IMR-90 (cell line): ENCODE results near the gene NSD2. TPM values are rescaled to one million over a fixed set of nuclear protein-coding genes. Genes with fewer than 3 reads are reported as not detected.

Experiments
- ATAC-seq: fragments of 200-7000 bp; cut with Tn5 transposase; 2 replicates; pipeline ENCODE4 v1.9.1; 2020; ENCODE audit warnings: low read depth, mild to moderate bottlenecking, moderate library complexity
- BruUV-seq: library from RNA; stranded (reverse); fragments of 400-500 nt; replicated peaks from 2 replicates; lab custom pipeline; 2021; lab: Mats Ljungman, UMichigan
- CTCF ChIA-PET: fragments of 300-600 bp; formaldehyde crosslinking; extraction: SDS; loops from one replicate; lab custom pipeline; 2021; ENCODE audit warnings: antibody characterized with exemption; lab: Yijun Ruan, JAX
- POLR2A ChIA-PET: fragments of 300-600 bp; sonication (Branson Sonifier 250); formaldehyde crosslinking; loops from one replicate; lab custom pipeline; 2022; ENCODE audit warnings: antibody characterized with exemption; ENCODE audit not compliant: unreplicated experiment; lab: Charles Lee
- DNase-seq: peaks from one replicate; pipeline ENCODE4 v3.0.0; 2013
- H2AFZ ChIP-seq: replicated peaks from 2 replicates; pipeline ENCODE3; 2013; ENCODE audit warnings: low read length, mild to moderate bottlenecking; ENCODE audit not compliant: poor library complexity
- H2AK5ac ChIP-seq: 2 replicates; pipeline ENCODE4 v1.6.1; 2013; ENCODE audit warnings: low read depth, low read length, inconsistent platforms
- H2AK9ac ChIP-seq: replicated peaks from 2 replicates; pipeline ENCODE3; 2013; ENCODE audit warnings: mild to moderate bottlenecking, low read depth, low read length, moderate library complexity; ENCODE audit not compliant: poor library complexity
- H2BK120ac ChIP-seq: 2 replicates; pipeline ENCODE4 v1.6.1; 2013; ENCODE audit warnings: low read depth, low read length, inconsistent platforms
- H2BK15ac ChIP-seq: 3 replicates; pipeline ENCODE4 v1.6.1; 2013; ENCODE audit warnings: low read depth, low read length, inconsistent platforms
- H2BK20ac ChIP-seq: 2 replicates; pipeline ENCODE4 v1.6.1; 2013; ENCODE audit warnings: low read depth, mild to moderate bottlenecking, inconsistent platforms, low read length, moderate library complexity
- H2BK5ac ChIP-seq: 2 replicates; pipeline ENCODE4 v1.6.1; 2013; ENCODE audit warnings: mild to moderate bottlenecking, low read depth, low read length, inconsistent platforms; ENCODE audit not compliant: poor library complexity, severe bottlenecking
- H3K14ac ChIP-seq: replicated peaks from 2 replicates; pipeline ENCODE4 v1.6.1; 2013; ENCODE audit warnings: low read depth, low read length, inconsistent platforms
- H3K18ac ChIP-seq: 2 replicates; pipeline ENCODE4 v1.6.1; 2013; ENCODE audit warnings: low read depth, low read length, control low read depth
- H3K23ac ChIP-seq: 2 replicates; pipeline ENCODE4 v1.6.1; 2013; ENCODE audit warnings: low read depth, low read length, inconsistent platforms
- H3K27ac ChIP-seq: 2 replicates; pipeline ENCODE4 v1.5.1; 2013; ENCODE audit warnings: mild to moderate bottlenecking, control low read depth, low read length; ENCODE audit not compliant: insufficient read depth
- H3K27me3 ChIP-seq: 2 replicates; pipeline ENCODE4 v1.6.1; 2013; ENCODE audit warnings: low read length; ENCODE audit not compliant: control insufficient read depth, insufficient read depth
- H3K36me3 ChIP-seq: 2 replicates; pipeline ENCODE4 v1.6.1; 2013; ENCODE audit warnings: low read length, mixed read lengths; ENCODE audit not compliant: control insufficient read depth, insufficient read depth
- H3K4ac ChIP-seq: 2 replicates; pipeline ENCODE4 v1.6.1; 2013; ENCODE audit warnings: low read depth, low read length, inconsistent platforms
- H3K4me1 ChIP-seq: 2 replicates; pipeline ENCODE4 v1.6.1; 2013; ENCODE audit warnings: low read length, mixed read lengths; ENCODE audit not compliant: control insufficient read depth, insufficient read depth
- H3K4me2 ChIP-seq: 2 replicates; pipeline ENCODE4 v1.6.1; 2013; ENCODE audit warnings: low read depth, mild to moderate bottlenecking, control low read depth, low read length, moderate library complexity
- H3K4me3 ChIP-seq: 2 replicates; pipeline ENCODE4 v1.5.1; 2013; ENCODE audit warnings: low read depth, mild to moderate bottlenecking, control low read depth, low read length, moderate library complexity; ENCODE audit not compliant: insufficient read depth
- H3K56ac ChIP-seq: 2 replicates; pipeline ENCODE4 v1.6.1; 2013; ENCODE audit warnings: low read length, inconsistent platforms; ENCODE audit not compliant: insufficient read depth; ENCODE audit errors: extremely low read depth
- H3K79me1 ChIP-seq, 2 experiments: 2 replicates each; pipeline ENCODE4 v1.6.1; 2013; ENCODE audit warnings: low read length in 2 of 2, inconsistent platforms in 1 of 2, low read depth in 1 of 2
- H3K9ac ChIP-seq: 2 replicates; pipeline ENCODE4 v1.6.1; 2013; ENCODE audit warnings: low read depth, low read length, control low read depth
- H3K9me1 ChIP-seq: 2 replicates; pipeline ENCODE4 v1.6.1; 2013; ENCODE audit warnings: low read length, inconsistent platforms; ENCODE audit not compliant: insufficient read depth
- H3K9me3 ChIP-seq: 2 replicates; pipeline ENCODE4 v1.6.1; 2013; ENCODE audit warnings: low read length; ENCODE audit not compliant: control insufficient read depth, insufficient read depth
- H4K20me1 ChIP-seq: 2 replicates; pipeline ENCODE4 v1.6.1; 2013; ENCODE audit warnings: low read length, inconsistent platforms; ENCODE audit not compliant: insufficient read depth
- H4K5ac ChIP-seq: 2 replicates; pipeline ENCODE4 v1.6.1; 2013; ENCODE audit warnings: mild to moderate bottlenecking, low read depth, low read length, control low read depth
- H4K8ac ChIP-seq, 2 experiments: 2 replicates each; pipeline ENCODE4 v1.6.1; 2013; ENCODE audit warnings: low read depth in 2 of 2, low read length in 2 of 2, control low read depth in 1 of 2, inconsistent platforms in 1 of 2
- H4K91ac ChIP-seq: 2 replicates; pipeline ENCODE4 v1.6.1; 2013; ENCODE audit warnings: low read depth, low read length, inconsistent platforms; ENCODE audit not compliant: insufficient read depth
- BHLHE40 ChIP-seq: fragments of 150-350 bp; IDR thresholded peaks from 2 replicates; pipeline ENCODE4 v1.6.1; 2016; ENCODE audit warnings: mild to moderate bottlenecking, low read depth, low read length
- CEBPB ChIP-seq: IDR thresholded peaks from 2 replicates; pipeline ENCODE4 v1.6.1; 2012; ENCODE audit warnings: low read depth, low read length, improper control_type of control experiment
- CTCF ChIP-seq: conservative IDR thresholded peaks from 2 replicates; pipeline ENCODE4 v1.5.1; 2012; ENCODE audit warnings: mild to moderate bottlenecking, low read depth, low read length, improper control_type of control experiment
- ELK1 ChIP-seq: fragments of 150-350 bp; IDR thresholded peaks from 2 replicates; pipeline ENCODE4 v1.6.1; 2016; ENCODE audit warnings: low read depth, mild to moderate bottlenecking, low read length, moderate library complexity, borderline replicate concordance
- MAFK ChIP-seq: IDR thresholded peaks from 2 replicates; pipeline ENCODE4 v1.6.1; 2012; ENCODE audit warnings: low read depth, low read length, improper control_type of control experiment
- MAZ ChIP-seq: IDR thresholded peaks from 2 replicates; pipeline ENCODE4 v1.6.1; 2012; ENCODE audit warnings: low read depth, mild to moderate bottlenecking, low read length, improper control_type of control experiment, moderate library complexity, borderline replicate concordance
- MXI1 ChIP-seq: IDR thresholded peaks from 2 replicates; pipeline ENCODE4 v1.6.1; 2012; ENCODE audit warnings: low read depth, mild to moderate bottlenecking, low read length, moderate library complexity, borderline replicate concordance
- NFE2L2 ChIP-seq: fragments of 150-350 bp; IDR thresholded peaks from 2 replicates; pipeline ENCODE4 v1.6.1; 2016; ENCODE audit warnings: low read depth, mild to moderate bottlenecking, low read length
- RAD21 ChIP-seq: IDR thresholded peaks from 2 replicates; pipeline ENCODE4 v1.6.1; 2012; ENCODE audit warnings: low read length, improper control_type of control experiment
- RFX5 ChIP-seq: IDR thresholded peaks from 2 replicates; pipeline ENCODE4 v1.8.0; 2012; ENCODE audit warnings: low read depth, mild to moderate bottlenecking, low read length, moderate library complexity
- SMC3 ChIP-seq: fragments of 150-350 bp; IDR thresholded peaks from 2 replicates; pipeline ENCODE4 v1.6.1; 2016; ENCODE audit warnings: low read depth, mild to moderate bottlenecking, antibody characterized with exemption, low read length, moderate library complexity
- USF2 ChIP-seq: fragments of 150-350 bp; IDR thresholded peaks from 2 replicates; pipeline ENCODE4 v1.6.1; 2017; ENCODE audit warnings: mild to moderate bottlenecking, antibody characterized with exemption, low read length, low read depth
- WGBS, 2 experiments: methylation state at CpG; one replicate each; pipeline versions ENCODE4 v1.1.5 to v1.1.7; 2013; ENCODE audit warnings: missing lambda C conversion rate in 2 of 2; ENCODE audit not compliant: insufficient read length in 1 of 2; ENCODE audit errors: extremely low coverage in 2 of 2; 5-methylcytosine and 5-hydroxymethylcytosine counted together
- dilution Hi-C: fragments of 300-500 bp; cut with HindIII; formaldehyde crosslinking; loops from one replicate; pipeline ENCODE4 v1.14.3; 2018; ENCODE audit warnings: low sequenced_read_pairs; ENCODE audit not compliant: unreplicated experiment
- in situ Hi-C: fragments of 300-500 bp; cut with MboI; formaldehyde crosslinking; loops from 3 replicates; pipeline ENCODE4 v1.14.3; 2019; ENCODE audit warnings: low sequenced_read_pairs, inconsistent platforms, mixed read lengths
- intact Hi-C: fragments of 100-400 bp; cut with micrococcal nuclease; formaldehyde crosslinking; loops from 2 replicates; pipeline ENCODE4 v1.10.0; 2022
- polyA plus RNA-seq, 3 experiments: library from polyadenylated mRNA; depleted of rRNA; stranded (reverse); fragments of >200 nt; gene quantifications; 2 replicates each; pipeline ENCODE4 v1.2.3, GENCODE V29; 2012; ENCODE audit warnings: low replicate concordance in 1 of 3
- total RNA-seq: library from RNA; depleted of rRNA; stranded (reverse); fragments of >200 nt; gene quantifications from 2 replicates; pipeline ENCODE4 v1.2.3, GENCODE V29; 2012

The NSD2 gene
- total and polyA plus RNA-seq, 2 of the 4 experiments (the other 2 are of a cell fraction), result 35.9 to 68.1 TPM

GRCh38 chr4:1907848-1908525 is 36.8 kb downstream of the NSD2 start:
- Histone ChIP-seq H3K36me3 (0 out of 2 replicates have a peak, but pooled peaks cover 6% of the 10 kb centered on the region), H3K4ac (no peak overlapping the region), H2AFZ (no peak overlapping the region), H2BK120ac (no peak overlapping the region), H3K4me2 (no peak overlapping the region), H3K14ac (no peak overlapping the region), H2AK9ac (peak overlapping the region; percentile 33), H3K79me1 (peaks cover 40 to 53% of the 10 kb centered on the region in 2 experiments), H3K27ac (no peak overlapping the region), H3K4me3 (no peak overlapping the region), H4K91ac (no peak overlapping the region), H3K4me1 (no peaks in the 10 kb centered on the region), H2BK15ac (no peak overlapping the region), H2BK20ac (no peak overlapping the region), H4K20me1 (peaks cover 40% of the 10 kb centered on the region), H3K9ac (no peak overlapping the region), H3K56ac (no peak overlapping the region), H2AK5ac (no peak overlapping the region), H3K23ac (no peak overlapping the region), H3K27me3 (no peaks in the 10 kb centered on the region), H4K5ac (no peak overlapping the region), H3K18ac (no peak overlapping the region), H3K9me1 (peaks cover 8% of the 10 kb centered on the region), H3K9me3 (no peaks in the 10 kb centered on the region), H2BK5ac (no peak overlapping the region), H4K8ac (no peak overlapping the region)
- 100% methylated on average over 3 of the region's 7 CpGs; no CpG with 5 or more reads in 1 of the 2 experiments for WGBS, 2 experiments
- ATAC-seq (no peak), DNase-seq (no peak)
- in situ Hi-C loops (no loop called here), intact Hi-C loops (no loop called here), dilution Hi-C loops (no loop called here)
- BruUV-seq, result no TSS peak
- no peak for TF ChIP-seq NFE2L2
- TF ChIP-seq USF2, result no peak
- TF ChIP-seq MAZ, result no peak
- TF ChIP-seq CTCF, result no peak
- TF ChIP-seq BHLHE40, result no peak
- TF ChIP-seq RFX5, result no peak
- no peak for TF ChIP-seq MAFK
- no peak for TF ChIP-seq CEBPB
- no peak for TF ChIP-seq MXI1
- TF ChIP-seq ELK1, result no peak
- no peak for TF ChIP-seq RAD21
- no peak for TF ChIP-seq SMC3
- ChIA-PET CTCF (interaction anchor here (0.6 to 2.3 kb wide), 2 partner anchors 9 to 160 kb away, joined by 3 to 7 read pairs; no protein-coding TSS in a partner anchor), POLR2A (no interaction called here)
